Measurements from ENCODE around the gene YIF1A.
A peak's percentile ranks its signal among the peaks of the same experiment; 100 is the strongest.

YIF1A gene

DNA sequence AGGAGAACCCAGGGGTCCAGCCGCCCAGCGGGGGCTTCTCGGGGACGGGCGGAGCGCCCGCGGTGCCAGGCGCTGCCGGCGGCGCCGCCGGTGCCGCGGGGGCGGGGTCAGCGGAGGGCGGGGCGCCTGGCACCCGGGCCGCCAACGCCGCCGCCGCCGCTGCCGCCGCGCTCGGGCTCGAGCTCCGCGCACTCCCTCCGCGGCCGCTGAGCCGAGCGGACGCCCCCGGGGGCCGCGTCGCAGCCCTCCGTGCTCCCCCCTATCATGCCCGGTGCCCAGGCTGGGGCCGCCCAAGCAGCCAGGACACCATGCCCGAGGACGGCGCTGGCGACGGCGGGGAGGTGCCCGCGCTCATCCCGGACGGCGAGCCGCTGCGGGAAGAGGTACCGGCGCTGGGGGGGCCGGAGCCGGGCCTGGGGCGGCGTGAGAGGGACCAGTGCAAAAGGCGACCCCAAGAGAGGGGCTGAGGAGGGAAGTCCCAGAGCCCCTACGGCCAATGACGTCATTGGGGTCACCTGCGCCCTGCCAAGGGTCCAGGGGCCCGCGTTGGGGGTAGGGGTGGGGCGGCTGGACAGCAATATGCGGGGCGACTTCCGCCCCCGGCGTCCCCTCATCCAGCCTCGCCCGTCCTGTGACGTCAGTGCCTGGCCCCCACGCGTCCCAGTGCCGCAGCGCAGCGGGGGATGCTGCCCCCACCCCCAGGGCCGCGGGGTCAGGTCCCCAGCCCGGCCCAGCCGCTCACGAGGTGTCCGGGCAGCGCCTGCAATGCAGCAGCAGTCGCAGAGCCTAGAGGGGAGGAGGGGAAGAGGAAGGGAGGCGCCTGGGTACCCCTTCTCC, 3.0 kb upstream of the YIF1A start, which contains the start of gene TMEM151A:
Gene TMEM151A (plus strand): TSS at position 189 of the 837 bp plus-strand sequence. CDS start 120 bp downstream, at position 309.
- no peak for TF ChIP-seq ZFX (IDR thresholded peaks at IDR 0.05; ENCODE audit: borderline replicate concordance)
- TF ChIP-seq, protein P1, sequence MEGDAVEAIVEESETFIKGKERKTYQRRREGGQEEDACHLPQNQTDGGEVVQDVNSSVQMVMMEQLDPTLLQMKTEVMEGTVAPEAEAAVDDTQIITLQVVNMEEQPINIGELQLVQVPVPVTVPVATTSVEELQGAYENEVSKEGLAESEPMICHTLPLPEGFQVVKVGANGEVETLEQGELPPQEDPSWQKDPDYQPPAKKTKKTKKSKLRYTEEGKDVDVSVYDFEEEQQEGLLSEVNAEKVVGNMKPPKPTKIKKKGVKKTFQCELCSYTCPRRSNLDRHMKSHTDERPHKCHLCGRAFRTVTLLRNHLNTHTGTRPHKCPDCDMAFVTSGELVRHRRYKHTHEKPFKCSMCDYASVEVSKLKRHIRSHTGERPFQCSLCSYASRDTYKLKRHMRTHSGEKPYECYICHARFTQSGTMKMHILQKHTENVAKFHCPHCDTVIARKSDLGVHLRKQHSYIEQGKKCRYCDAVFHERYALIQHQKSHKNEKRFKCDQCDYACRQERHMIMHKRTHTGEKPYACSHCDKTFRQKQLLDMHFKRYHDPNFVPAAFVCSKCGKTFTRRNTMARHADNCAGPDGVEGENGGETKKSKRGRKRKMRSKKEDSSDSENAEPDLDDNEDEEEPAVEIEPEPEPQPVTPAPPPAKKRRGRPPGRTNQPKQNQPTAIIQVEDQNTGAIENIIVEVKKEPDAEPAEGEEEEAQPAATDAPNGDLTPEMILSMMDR (IDR thresholded peaks at IDR 0.05) = no peak
- peak within 1 kb of the TSS; percentile 94 for H3K27ac ChIP-seq

DNA sequence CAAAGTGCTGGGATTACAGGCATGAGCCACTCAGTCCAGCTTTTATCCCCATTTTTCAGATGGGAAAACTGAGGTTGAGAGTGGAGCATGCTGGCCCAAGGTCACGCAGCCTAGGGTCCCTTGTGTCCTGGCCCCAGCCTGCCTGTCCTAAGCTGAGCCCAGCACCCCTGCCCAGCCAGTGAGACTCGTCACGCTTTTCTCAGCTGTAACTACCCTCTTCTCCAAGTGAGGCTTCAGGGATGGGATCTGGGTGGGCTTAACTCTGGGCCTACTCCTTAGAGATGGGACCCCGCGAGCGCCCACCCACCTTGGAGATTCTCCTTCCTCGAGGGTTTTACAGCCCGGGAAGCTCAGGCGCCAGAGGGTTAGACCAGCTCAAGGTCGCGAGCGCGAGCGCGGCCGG, 2.4 kb upstream of the YIF1A start:
- no peak for TF ChIP-seq ZFX (IDR thresholded peaks at IDR 0.05; ENCODE audit: borderline replicate concordance)
- TF ChIP-seq, protein P1 (IDR thresholded peaks at IDR 0.05) = no peak
- H3K27ac ChIP-seq = peak overlapping the region; percentile 94

- peak overlapping the region; percentile 94 for H3K27ac ChIP-seq
- TF ChIP-seq, protein P1 (IDR thresholded peaks at IDR 0.05) = no peak
Observed at GRCh38 chr11:66290330-66290621, 1.3 kb upstream of the YIF1A start.

GRCh38 chr11:66289548-66290329, 796 bp upstream of the YIF1A start:
- TF ChIP-seq, protein P1 (IDR thresholded peaks at IDR 0.05) = no peak
- TF ChIP-seq ZFX (IDR thresholded peaks at IDR 0.05; ENCODE audit: borderline replicate concordance) = no peak
- peak overlapping the region; percentile 94 for H3K27ac ChIP-seq

DNA sequence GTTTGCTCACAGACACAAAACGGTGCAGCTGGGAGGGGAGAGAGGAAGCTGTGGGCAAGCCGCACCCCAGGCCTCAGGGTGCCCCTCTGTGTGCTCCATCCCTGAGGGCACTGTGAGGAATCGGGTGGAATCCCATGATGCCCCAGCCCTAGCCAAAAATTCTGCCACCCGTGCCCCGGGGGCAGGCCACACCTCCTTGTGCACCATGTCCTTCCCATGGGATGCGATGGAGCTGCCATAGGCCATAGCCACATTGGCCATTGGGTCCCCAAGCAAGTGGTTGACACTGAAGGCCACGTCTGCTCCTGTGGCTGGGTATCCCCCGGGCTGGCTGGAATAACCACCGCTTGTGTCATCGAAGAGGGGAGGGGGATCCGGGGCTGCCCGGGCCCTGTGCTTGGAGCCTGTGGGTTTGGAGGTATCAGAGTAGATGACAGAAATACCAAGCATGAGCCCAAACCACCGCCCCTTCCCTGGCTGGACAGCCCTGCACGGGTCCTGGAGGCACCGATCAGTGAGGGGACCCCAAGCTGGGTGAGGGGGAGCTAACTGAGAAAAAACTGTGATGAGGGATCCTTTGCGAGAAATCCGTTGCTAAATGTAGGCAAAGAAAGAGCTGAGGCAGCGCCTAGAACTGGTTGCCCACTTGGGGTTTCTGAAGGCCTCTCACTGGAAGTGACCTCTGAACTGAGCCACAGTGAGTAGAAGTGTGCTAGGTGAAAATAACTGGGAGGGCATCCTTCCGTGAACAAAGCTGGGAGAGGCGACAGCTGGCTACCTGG, 863 bp downstream of the YIF1A start:
- H3K27ac ChIP-seq = peak overlapping the region; percentile 94
- no peak for TF ChIP-seq ZFX (IDR thresholded peaks at IDR 0.05; ENCODE audit: borderline replicate concordance)
- TF ChIP-seq, protein P1 (IDR thresholded peaks at IDR 0.05) = no peak

DNA sequence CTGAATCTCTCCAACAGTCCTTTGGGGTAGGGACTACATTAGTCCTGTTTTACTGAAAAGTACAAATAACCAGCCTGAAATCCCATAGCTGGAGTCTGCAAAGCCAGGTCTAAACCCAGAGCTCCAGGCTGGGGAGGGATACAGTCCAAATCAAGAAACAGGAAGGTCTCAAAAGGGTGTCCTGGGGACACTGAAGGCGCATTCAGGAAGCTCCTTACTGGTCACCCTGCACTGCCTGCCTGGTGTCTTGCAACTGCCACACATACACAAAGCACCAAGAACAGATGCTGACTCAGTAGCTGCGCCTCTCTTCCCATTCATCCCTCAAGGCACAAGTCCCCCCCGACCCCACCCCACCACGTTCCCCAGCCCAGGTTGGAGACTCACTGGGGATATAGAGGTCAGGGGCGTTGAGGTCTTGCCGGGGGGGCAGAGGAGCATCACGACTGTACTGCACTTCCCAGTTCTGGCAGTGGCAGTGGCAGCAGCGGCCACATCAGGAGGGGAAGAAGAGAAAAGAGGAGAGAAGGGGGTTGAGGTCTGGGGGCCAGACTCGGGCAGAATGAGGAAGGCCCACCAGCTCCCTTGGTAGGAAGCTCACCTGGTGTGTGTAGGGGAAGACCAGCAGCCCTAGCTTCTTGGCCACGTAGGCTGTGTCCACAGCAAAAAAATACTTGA, 1.6 kb downstream of the YIF1A start:
- no peak for TF ChIP-seq ZFX (IDR thresholded peaks at IDR 0.05; ENCODE audit: borderline replicate concordance)
- H3K27ac ChIP-seq = peak overlapping the region; percentile 94

DNA sequence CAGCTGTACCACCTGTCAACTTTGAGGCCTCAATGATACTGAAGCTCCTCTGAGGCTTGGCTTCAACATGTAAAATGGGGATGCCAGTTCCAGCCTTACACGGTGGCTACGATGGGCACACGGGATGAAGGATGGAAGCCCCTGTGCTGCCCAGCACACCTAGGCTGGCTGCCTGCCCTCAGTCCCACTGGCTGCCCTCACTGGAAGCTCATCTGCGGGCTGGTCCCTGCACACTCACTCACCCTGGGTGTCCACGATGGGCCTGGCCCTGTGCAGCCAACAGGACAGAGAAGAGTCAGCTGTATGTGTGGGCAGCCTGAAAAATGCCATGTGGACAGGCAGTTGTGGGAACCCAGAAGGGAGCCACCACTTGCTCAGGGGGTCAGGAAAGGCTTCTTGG, 2.2 kb downstream of the YIF1A start:
- TF ChIP-seq ZFX (IDR thresholded peaks at IDR 0.05; ENCODE audit: borderline replicate concordance) = no peak
- TF ChIP-seq, protein P1 (IDR thresholded peaks at IDR 0.05) = no peak
- peak overlapping the region; percentile 94; the same call in 1 of the 2 replicates for H3K27ac ChIP-seq
